Upper lobe of left lung (tissue), 4 donors: ENCODE results near the gene MAMDC2.

Experiments used
- CTCF ChIP-seq, 6 experiments: fragments of 450-650 bp in 4 of 6; fragments of 200-600 bp in 2 of 6; sonication (generic) in 2 of 6; IDR thresholded peaks; one replicate each; pipeline ENCODE4 v1.5.1; 2016 to 2019; ENCODE audit warnings: antibody characterized with exemption in 6 of 6
- EP300 ChIP-seq, 4 donors: sonication (generic); formaldehyde crosslinking; IDR thresholded peaks; one replicate each; pipeline ENCODE4 v1.5.1; 2017; ENCODE audit warnings: antibody characterized with exemption in 4 of 4, control low read depth in 2 of 4
- POLR2A ChIP-seq, 4 donors: fragments of 450-650 bp; IDR thresholded peaks; one replicate each; pipeline ENCODE4 v1.5.1; 2016 to 2017; ENCODE audit warnings: antibody characterized with exemption in 4 of 4, mild to moderate bottlenecking in 2 of 4
- POLR2AphosphoS5 ChIP-seq, 2 donors: sonication (generic); formaldehyde crosslinking; IDR thresholded peaks; one replicate each; pipeline ENCODE4 v1.5.1; 2017; ENCODE audit warnings: antibody characterized with exemption in 2 of 2

DNA sequence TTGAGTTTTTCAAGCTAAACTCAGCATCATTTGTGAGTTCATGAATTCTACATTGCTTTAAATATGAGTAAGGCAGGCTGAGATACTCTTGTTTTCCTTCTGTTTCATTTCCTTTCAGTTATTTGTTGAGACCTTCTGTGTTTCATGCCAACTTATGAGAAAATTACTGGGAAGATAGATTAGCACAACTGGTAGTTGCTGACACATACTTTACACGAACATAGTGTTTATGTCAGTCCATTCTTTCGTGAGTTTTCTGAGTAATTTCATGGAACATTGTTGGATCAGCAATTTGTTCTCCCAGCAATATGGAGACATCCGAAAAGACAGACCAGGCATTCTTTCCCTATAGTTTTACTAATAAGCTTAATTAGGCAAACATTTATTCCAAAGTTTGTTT, 113.1 kb downstream of the MAMDC2 start:
- no peak for TF ChIP-seq POLR2A (IDR thresholded peaks at IDR 0.05)
- no peak for TF ChIP-seq CTCF (IDR thresholded peaks at IDR 0.05)
- no peak for TF ChIP-seq EP300 (IDR thresholded peaks at IDR 0.05)
- TF ChIP-seq POLR2AphosphoS5 (IDR thresholded peaks at IDR 0.05): no peak
